NT2/D1 (cell line): ENCODE results near the gene RERG.

Experiments used
- SUZ12 ChIP-seq: IDR thresholded peaks from 2 replicates; pipeline ENCODE4 v1.6.1; 2011; ENCODE audit not compliant: insufficient read length, insufficient read depth; ENCODE audit errors: extremely low read depth
- ZNF274 ChIP-seq: IDR thresholded peaks from 2 replicates; pipeline ENCODE4 v1.6.1; 2011; ENCODE audit warnings: mild to moderate bottlenecking, low read depth, low read length

DNA sequence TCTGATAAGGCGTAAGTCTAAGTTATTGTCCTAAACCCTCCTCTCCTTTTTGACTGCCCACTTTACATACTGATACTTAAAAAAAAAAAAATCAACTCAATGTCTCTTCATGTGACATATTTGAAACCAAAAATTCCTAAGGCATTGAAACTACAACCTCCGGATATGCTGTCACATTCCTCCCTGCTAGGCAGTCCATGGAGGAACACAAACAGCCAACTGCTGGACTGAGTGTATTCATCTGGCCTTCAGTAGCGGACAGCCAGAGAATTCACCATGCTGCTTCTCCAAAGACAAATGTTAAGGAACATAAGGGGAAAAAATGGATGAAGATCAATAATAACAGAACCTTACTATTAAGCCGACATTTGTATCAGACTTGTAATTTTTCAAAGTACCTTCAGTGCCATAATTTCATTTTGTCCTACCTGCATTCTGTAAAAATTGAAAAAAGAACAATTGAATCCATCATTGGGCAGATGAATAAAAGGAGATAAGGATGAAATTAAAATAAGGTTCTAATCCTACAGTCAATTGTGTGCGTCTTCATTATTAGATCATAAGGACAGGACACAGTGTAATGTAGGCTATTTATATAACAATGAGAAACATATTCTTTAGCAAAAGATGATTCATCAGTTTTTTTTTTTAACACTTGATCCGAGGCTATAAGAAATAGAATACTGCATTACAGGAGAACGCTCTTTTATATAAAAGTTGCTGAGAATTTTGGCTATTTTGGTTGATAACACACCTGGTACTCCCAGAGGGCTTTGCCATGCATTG is 12.2 kb downstream of the RERG start:
- TF ChIP-seq ZNF274 (no peak), SUZ12 (no peak)
